Coronary artery (tissue), 2 donors: ENCODE data around the gene TGM1.
A peak's percentile ranks its signal among the peaks of the same experiment; 100 is the strongest.

Source experiments
- DNase-seq: peaks from one replicate; pipeline ENCODE4 v3.0.0-alpha.2; 2017; ENCODE audit warnings: low spot score
- H3K27ac ChIP-seq, 2 donors: fragments of 200-600 bp; sonication (generic); one replicate each; pipeline ENCODE4 v1.5.1; 2016 to 2019
- H3K4me3 ChIP-seq: fragments of 200-600 bp; sonication (generic); 2 replicates; pipeline ENCODE4 v1.5.1; 2016; ENCODE audit warnings: mild to moderate bottlenecking, moderate library complexity
- CTCF ChIP-seq: fragments of 200-600 bp; sonication (generic); IDR thresholded peaks from one replicate; pipeline ENCODE4 v1.5.1; 2019; ENCODE audit warnings: antibody characterized with exemption

TGM1 gene

GRCh38 chr14:24216345-24216699, 46.7 kb downstream of the TGM1 start:
- TF ChIP-seq CTCF = no peak
- H3K4me3 ChIP-seq = peak overlapping the region; percentile 83
- peak overlapping the region; percentile 85 to 93 for H3K27ac ChIP-seq
- DNase-seq = no peak

GRCh38 chr14:24215495-24216344, 47.3 kb downstream of the TGM1 start, which contains the start of gene MDP1:
TSS of gene MDP1 (minus strand) at chr14:24216066. CDS start at chr14:24215955, 111 bp downstream.
- H3K27ac ChIP-seq = peak within 1 kb of the TSS; percentile 85 to 93
- peak; percentile 92 for DNase-seq
- no peak for TF ChIP-seq CTCF
- H3K4me3 ChIP-seq = peak within 1 kb of the TSS; percentile 83

DNA sequence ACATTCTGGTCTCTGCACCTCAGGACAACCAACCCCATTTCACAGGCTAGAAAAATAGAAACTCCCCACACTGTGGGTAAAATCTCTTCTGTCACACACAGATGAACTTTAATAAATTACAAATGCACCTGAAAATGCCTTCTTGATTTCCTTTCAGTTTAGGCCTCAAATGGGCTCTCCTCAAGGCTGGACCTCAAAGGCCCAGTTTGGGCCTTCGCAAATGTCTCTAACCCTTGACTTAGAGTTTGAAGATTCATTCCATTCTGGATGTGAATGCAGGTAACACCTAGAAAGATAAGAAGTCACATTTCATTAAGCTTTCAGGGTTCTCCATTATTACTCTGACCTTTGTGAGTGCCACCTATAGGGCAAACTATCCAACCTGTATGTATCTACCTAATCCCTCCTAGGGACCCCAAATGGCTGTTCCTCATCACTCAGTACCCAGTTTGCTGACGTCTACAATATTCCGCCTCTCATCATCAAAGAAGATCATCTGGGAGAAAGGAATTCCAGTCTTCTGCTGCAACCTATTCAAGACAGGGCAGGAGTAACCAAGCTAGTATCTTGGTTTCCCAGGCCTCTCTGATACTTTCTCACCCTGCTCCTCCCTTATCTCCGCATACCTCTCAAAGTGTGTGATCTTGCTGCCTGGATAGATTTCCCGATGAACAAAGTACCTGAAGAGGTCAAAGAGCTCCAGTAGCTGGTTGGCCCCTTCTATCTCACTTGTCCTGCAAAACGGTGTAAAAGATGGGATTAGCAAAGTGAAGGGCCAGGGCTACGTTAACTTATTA, 48.9 kb downstream of the TGM1 start:
- Histone ChIP-seq H3K4me3 (peak overlapping the region; percentile 82), H3K27ac (peak overlapping the region; percentile 86 to 95)
- peak; percentile 40 for DNase-seq
- TF ChIP-seq CTCF = no peak

- Histone ChIP-seq H3K27ac (peak within 1 kb of the TSS; percentile 86 to 95), H3K4me3 (peak within 1 kb of the TSS; percentile 82)
- peak; percentile 99 for DNase-seq
- no peak for TF ChIP-seq CTCF
Observed at GRCh38 chr14:24212924-24213865, 49.8 kb downstream of the TGM1 start, which contains the start of gene CHMP4A. TSS of gene CHMP4A (minus strand) at chr14:24213488. CDS start at chr14:24213439, 49 bp downstream.

DNA sequence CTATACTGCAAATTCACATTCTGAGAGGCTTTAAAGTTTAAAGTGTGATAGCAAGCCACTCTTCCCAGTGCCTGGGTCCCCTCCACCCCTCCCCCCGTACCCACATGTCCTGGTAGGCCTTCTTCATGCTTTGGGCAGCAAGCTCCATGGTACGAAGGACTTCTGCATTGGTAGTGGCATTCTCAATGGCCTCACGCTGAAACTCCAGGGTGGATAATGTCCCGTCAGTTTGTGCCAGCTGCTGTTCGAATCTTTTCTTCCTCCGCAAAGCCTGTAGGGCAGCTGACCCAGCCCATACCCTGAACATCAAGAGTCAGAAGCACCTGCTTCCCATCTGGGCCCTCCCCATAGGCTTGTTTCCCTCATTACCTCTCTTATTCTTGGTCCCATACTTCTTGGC, 51.7 kb downstream of the TGM1 start:
- DNase-seq = peak; percentile 61
- Histone ChIP-seq H3K4me3 (no peak overlapping the region), H3K27ac (no peak overlapping the region)
- no peak for TF ChIP-seq CTCF

- TF ChIP-seq CTCF = no peak
- no peak overlapping the region for H3K4me3 ChIP-seq
- peak; percentile 29 for DNase-seq
- H3K27ac ChIP-seq = no peak overlapping the region
Observed at GRCh38 chr14:24207625-24208024, 55.4 kb downstream of the TGM1 start.
